GM13976 (cell line): ENCODE measurements around the gene THAP2.
"Not testable (repeated sequence)": the region's sequence is repeated elsewhere in the genome, so short reads cannot be mapped to it uniquely, and the experiment has no call there.

Source experiments
- DNase-seq: peaks from one replicate; pipeline ENCODE4 v3.0.0; 2012; ENCODE audit warnings: low spot score
- CTCF ChIP-seq: IDR thresholded peaks from 2 replicates; pipeline ENCODE4 v1.5.1; 2012; ENCODE audit warnings: borderline replicate concordance, mild to moderate bottlenecking; ENCODE audit not compliant: insufficient read depth; ENCODE audit errors: extremely low read depth, missing control alignments, control extremely low read depth
- in situ Hi-C: fragments of 300-500 bp; cut with MboI; formaldehyde crosslinking; loops from one replicate; pipeline ENCODE4 v1.12.0; 2022; ENCODE audit warnings: low sequenced_read_pairs, mixed read lengths, inconsistent platforms; ENCODE audit not compliant: unreplicated experiment

The THAP2 gene

GRCh38 chr12:71693126-71693525 lies 29.0 kb downstream of the THAP2 start:
- in situ Hi-C loops = no loop called here
- TF ChIP-seq CTCF = no peak
- no peak for DNase-seq

- DNase-seq, in situ Hi-C loops: not testable (repeated sequence)
Measured at GRCh38 chr12:71693651-71694050, 29.6 kb downstream of the THAP2 start.

GRCh38 chr12:71694099-71694820 lies 30.2 kb downstream of the THAP2 start:
- TF ChIP-seq CTCF = no peak
- in situ Hi-C loops = no loop called here
- peak; percentile 52 for DNase-seq

- DNase-seq = no peak
- TF ChIP-seq CTCF = no peak
- in situ Hi-C loops = no loop called here
Measured at GRCh38 chr12:71695782-71696181, 31.7 kb downstream of the THAP2 start.

GRCh38 chr12:71702181-71702580 lies 38.1 kb downstream of the THAP2 start:
- in situ Hi-C loops, DNase-seq: not testable (repeated sequence)

GRCh38 chr12:71702590-71702989 lies 38.5 kb downstream of the THAP2 start:
- DNase-seq = no peak
- TF ChIP-seq CTCF = no peak
- in situ Hi-C loops = no loop called here

GRCh38 chr12:71703206-71703605 lies 39.1 kb downstream of the THAP2 start:
- TF ChIP-seq CTCF = no peak
- DNase-seq = no peak
- in situ Hi-C loops = no loop called here

- DNase-seq = no peak
- in situ Hi-C loops = no loop called here
- TF ChIP-seq CTCF = no peak
Measured at GRCh38 chr12:71704920-71705319, 40.8 kb downstream of the THAP2 start.
